HL-60 (cell line): Measurements from ENCODE around the gene LKAAEAR1.

ENCODE experiments used
- CTCF ChIP-seq: IDR thresholded peaks from one replicate; pipeline ENCODE4 v1.5.1; 2011; ENCODE audit warnings: low read length, control low read depth, inconsistent platforms; ENCODE audit not compliant: insufficient read depth
- GABPA ChIP-seq: IDR thresholded peaks from 2 replicates; pipeline ENCODE4 v1.6.1; 2012; ENCODE audit warnings: low read depth
- POLR2AphosphoS5 ChIP-seq: IDR thresholded peaks from 2 replicates; pipeline ENCODE4 v1.6.1; 2012; ENCODE audit warnings: low read depth
- REST ChIP-seq: IDR thresholded peaks from 2 replicates; pipeline ENCODE4 v1.6.1; 2012; ENCODE audit warnings: low read depth; ENCODE audit not compliant: insufficient replicate concordance
- SPI1 ChIP-seq: IDR thresholded peaks from 2 replicates; pipeline ENCODE4 v1.6.1; 2012; ENCODE audit warnings: low read depth, mild to moderate bottlenecking, borderline replicate concordance

- TF ChIP-seq CTCF: no peak
- TF ChIP-seq REST: no peak
- TF ChIP-seq SPI1: no peak
- TF ChIP-seq POLR2AphosphoS5: no peak
- no peak for TF ChIP-seq GABPA
Observed at GRCh38 chr20:64053841-64054661, 30.1 kb downstream of the LKAAEAR1 start.
